HG02678 (cell line): ENCODE results near the gene DNM3.

ENCODE experiments used
- ATAC-seq: cut with Tn5 transposase; IDR thresholded peaks from one replicate; pipeline ENCODE4 v1.9.1; 2021; ENCODE audit warnings: mild to moderate bottlenecking, moderate library complexity; ENCODE audit not compliant: unreplicated experiment

DNM3 gene

DNA sequence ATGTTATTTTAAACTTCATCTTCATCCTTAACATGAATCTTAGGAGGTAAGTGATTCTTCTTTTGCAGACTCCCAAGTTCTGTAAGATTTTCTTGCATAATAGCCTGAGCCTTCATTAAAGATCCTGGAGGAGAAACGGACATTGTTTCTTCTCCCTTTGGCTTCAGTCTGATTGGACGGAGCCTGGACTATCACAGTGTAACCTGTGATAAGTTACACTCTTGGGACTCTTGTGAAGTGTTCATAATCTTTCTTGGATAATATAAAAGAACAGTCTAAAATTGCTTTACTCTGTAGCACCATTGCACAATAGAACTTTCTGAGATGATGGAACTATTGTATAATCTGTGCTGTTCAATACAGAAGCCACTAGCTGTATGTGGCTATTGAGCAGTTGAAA lies 244.8 kb downstream of the DNM3 start:
- ATAC-seq: no peak

GRCh38 chr1:172088256-172088655 lies 247.0 kb downstream of the DNM3 start:
- no peak for ATAC-seq

- ATAC-seq: no peak
These were observed 248.6 kb downstream of the DNM3 start for GRCh38 chr1:172089768-172090510.

GRCh38 chr1:172090511-172090817 lies 249.2 kb downstream of the DNM3 start:
- ATAC-seq: no peak

GRCh38 chr1:172095846-172096245 lies 254.5 kb downstream of the DNM3 start:
- no peak for ATAC-seq

DNA sequence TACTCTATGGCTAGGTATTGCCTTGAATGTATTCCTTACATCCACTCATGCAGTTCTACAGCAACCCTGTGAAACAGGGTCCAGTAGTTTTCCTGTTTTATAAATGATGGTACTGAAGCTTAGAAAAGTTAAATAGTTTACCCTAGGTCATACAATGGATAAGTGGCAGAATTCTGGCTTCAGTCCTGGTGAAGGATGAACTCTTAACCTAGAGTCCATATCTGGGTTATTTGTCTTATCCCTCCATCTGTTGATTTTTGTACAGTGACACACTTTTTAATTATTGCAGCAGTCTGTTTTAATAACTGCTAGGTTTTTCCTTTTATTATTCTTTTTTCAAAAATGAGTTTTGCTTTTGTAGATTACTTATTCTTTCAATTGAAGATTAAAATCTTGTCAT lies 263.9 kb downstream of the DNM3 start:
- no peak for ATAC-seq

DNA sequence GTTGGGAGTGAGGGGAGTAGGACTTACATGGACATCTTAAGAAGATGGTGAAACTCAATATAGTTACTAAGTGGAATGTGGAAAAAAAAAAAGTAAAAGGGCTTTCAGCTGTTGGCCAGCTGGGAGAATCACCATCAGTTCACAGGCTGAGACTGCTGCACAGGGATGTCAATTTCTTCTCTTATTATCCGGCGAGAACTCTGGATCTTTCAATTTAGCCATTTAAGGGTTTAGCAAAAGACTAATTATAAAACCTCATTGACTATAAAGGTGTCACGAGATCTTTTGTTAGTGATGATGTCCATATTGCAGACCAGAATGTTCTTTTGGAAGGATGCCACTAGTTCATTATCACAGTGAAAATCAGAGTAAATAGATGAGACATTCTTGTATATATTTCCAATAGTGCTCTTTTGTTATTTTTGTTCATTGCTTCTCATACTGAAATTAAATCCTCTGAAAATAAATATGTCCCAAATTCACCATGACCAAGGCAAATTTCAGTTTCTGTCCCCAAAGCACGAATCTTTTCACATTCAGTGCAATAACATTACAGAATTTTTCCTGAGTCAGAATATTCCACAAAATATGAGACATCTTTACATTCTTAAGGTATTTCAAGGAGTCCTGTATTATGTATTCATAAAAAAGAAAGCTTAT lies 266.1 kb downstream of the DNM3 start:
- ATAC-seq: no peak

DNA sequence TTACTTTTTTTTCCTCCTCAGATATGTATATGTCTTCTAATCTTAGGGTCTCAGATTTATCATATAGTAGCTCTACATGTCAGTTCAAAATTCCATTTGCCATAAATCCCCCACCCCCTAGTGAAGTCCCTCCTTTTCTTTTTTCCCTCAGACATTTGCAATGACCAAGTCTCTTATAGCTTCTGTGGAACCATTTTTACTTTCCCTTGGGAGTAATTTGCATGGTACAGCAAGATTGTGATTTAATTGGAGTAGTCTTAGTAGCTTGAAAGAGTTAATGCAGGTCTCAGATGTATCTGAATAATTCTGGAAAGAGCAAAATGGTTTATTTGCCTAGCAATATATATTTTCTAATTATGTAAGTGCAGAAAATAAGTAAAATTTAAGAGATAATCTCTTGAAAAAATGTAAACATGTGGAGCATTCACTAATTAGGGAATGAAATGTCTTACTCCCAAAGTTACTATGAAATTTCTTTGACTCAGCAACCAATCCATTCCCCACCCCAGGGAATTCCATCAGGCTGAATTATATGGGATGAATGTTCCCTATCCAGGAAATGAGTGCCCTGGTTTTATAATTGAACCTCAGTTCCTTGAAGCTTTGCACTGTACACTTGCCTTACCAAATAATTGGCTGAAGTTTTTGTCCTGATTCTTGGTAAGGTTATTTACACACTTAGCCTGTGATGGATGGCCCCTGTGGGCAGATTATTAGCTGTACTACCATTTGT lies 267.0 kb downstream of the DNM3 start:
- no peak for ATAC-seq

DNA sequence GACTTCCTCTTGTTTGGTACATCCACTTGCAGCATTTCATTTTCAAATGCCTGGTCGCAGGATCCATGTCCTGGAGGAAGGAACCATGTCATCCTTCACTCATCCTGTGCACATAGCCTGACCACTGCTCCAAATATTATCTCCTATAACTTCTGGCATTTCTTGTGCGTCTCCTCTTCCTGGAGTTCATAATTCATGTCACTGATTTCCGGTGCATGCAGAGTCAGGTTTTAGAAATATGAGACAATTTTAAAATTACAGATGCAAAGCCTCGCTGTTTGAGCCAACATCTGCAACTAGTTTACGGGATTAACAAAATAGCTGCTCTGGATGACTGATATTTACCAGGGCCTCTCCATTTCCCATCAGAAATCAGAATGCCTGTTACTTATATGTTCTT lies 268.1 kb downstream of the DNM3 start:
- no peak for ATAC-seq

DNA sequence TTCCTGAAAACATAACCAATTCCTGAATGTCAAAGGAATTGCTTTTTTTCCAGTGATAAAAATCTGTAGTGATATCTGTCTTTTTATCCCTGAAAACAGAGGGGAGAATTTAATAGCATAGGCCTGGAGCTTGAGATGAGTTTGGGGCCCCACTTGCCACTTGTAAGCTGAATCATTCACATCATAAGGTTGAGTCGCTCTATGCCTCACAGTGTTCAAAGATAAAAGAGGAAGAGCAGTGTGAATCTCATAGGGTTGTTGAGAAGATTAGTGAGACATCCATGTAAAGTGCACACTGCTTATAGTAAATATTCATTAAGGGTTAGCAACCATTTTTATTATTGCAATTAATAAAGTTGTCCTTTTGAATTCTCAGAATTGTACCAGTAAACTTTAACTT lies 271.3 kb downstream of the DNM3 start:
- no peak for ATAC-seq

- peak; percentile 57 for ATAC-seq
These were observed 276.5 kb downstream of the DNM3 start for GRCh38 chr1:172117800-172118199.

- ATAC-seq: no peak
These were observed 277.3 kb downstream of the DNM3 start for GRCh38 chr1:172118618-172119017.

- no peak for ATAC-seq
These were observed 277.9 kb downstream of the DNM3 start for GRCh38 chr1:172119184-172119583.

- no peak for ATAC-seq
These were observed 279.1 kb downstream of the DNM3 start for GRCh38 chr1:172120381-172120780.

DNA sequence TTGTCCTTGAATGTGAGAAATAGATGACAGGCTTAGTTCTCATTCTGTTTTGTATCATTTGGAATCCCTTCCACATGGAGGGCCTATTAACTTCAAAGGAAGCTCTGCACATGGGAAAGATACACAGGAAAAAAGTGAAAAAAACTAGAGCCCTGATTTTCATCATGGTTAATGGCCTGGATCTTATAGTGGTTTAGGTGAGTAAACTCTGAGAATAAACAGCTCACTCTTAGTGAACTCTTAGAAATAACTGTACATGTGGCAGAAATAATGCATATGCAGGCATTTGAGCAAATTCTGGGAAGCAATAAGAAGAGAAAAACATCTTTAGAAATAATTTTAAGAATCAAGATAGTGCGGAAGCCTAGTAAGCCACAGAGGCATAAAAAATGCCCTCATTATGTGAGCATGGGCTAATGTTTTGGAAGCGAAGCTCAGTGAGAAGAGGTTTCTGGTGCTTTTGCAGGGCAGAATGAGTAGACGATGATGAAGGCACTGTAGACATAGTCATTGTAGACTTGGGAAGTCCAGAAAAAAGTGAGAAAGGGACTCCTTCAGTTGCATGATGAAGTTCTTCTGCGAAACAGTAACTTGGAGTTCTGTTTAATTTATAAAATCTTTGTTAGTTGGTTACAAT lies 279.9 kb downstream of the DNM3 start:
- no peak for ATAC-seq

GRCh38 chr1:172122381-172122780 lies 281.1 kb downstream of the DNM3 start:
- no peak for ATAC-seq

DNA sequence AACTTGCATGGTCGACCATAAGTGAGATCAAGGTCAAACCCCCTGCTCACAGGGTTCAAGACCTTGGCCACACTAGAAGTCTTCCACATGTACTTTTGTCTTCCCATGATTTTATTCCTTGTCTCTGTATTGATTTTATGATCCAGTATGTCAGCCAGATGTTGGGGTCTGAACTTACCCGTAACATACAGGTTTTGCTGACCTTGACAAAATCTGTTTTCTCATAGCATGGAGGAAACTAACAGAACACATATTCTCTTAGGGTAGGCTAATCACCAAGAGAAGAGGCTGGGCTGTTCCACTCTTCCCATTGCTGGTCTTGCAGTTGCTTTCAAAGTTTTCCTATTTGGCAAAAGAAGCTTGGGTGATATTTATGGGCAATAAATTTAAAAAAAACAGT lies 284.0 kb downstream of the DNM3 start:
- ATAC-seq: no peak

- no peak for ATAC-seq
These were observed 284.6 kb downstream of the DNM3 start for GRCh38 chr1:172125812-172126430.

DNA sequence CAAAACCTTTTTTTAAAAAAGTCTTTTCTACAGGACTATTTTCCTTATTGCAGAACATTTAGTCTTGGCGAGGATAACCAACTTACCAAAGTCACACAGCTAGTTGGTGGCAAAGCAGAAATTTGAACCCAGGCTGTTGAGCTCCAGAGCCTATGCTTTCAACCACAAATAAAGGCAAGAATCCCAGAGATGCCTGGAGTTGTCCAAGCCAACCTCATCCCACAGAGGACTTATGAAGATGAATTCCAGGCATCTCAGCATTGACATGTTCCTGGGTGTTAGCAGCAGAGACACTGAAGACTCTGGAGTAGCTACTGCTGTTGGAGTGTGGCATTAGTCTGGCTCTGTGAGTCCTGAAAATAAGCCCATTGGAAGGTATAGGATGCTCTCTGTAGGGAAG lies 291.5 kb downstream of the DNM3 start:
- no peak for ATAC-seq

GRCh38 chr1:172134087-172134731 lies 292.9 kb downstream of the DNM3 start:
- no peak for ATAC-seq
